T-helper 22 cell (primary cell): ENCODE measurements around the gene PDE4A.
"Not testable (repeated sequence)": the region's sequence is repeated elsewhere in the genome, so short reads cannot be mapped to it uniquely, and the experiment has no call there.

Experiments
- DNase-seq: peaks from one replicate; pipeline ENCODE4 v3.0.0-alpha.2; 2020; ENCODE audit warnings: low read depth

PDE4A gene

GRCh38 chr19:10424011-10424637, 3.8 kb downstream of the PDE4A start:
- peak; percentile 63 for DNase-seq

DNA sequence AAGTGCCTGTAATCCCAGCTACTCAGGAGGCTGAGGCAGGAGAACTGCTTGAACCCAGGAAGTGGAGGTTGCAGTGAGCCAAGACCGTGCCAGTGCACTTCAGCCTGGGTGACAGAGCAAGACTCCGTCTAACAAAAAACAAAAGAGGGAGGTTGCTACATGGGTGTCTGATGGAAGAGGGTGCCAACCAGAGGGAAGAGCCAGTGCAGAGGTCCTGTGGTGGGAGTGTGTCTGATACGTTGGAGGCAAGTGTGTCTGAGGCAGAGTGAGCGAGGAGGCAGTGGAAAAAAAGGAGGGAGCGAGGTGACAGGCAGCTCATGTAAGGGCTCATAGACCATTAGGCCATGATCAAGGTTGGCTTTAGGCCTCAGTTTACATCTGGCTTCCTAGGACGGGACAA, 6.8 kb downstream of the PDE4A start:
- no peak for DNase-seq

DNA sequence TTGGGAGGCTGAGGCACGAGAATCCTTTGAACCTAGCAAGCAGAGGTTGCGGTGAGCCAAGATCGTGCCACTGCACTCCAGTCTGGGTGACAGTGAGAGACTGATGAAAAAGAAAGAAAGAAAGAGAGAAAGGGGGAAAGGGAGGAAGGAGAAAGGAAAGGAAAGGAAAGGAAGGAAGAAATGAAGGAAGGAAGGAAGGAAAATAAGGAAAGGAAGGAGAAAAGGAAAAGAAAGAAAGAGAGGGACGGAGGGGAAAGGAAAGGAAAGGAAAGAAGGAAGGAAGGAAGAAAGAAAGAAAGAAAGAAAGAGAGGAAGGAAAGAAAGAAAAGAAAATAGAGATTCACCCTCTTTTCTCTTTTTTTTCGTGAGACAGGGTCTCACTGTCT, 8.7 kb downstream of the PDE4A start:
- no peak for DNase-seq

GRCh38 chr19:10430505-10431253, 10.3 kb downstream of the PDE4A start:
- DNase-seq = no peak

GRCh38 chr19:10431254-10431942, 11.1 kb downstream of the PDE4A start:
- peak; percentile 61 for DNase-seq

DNA sequence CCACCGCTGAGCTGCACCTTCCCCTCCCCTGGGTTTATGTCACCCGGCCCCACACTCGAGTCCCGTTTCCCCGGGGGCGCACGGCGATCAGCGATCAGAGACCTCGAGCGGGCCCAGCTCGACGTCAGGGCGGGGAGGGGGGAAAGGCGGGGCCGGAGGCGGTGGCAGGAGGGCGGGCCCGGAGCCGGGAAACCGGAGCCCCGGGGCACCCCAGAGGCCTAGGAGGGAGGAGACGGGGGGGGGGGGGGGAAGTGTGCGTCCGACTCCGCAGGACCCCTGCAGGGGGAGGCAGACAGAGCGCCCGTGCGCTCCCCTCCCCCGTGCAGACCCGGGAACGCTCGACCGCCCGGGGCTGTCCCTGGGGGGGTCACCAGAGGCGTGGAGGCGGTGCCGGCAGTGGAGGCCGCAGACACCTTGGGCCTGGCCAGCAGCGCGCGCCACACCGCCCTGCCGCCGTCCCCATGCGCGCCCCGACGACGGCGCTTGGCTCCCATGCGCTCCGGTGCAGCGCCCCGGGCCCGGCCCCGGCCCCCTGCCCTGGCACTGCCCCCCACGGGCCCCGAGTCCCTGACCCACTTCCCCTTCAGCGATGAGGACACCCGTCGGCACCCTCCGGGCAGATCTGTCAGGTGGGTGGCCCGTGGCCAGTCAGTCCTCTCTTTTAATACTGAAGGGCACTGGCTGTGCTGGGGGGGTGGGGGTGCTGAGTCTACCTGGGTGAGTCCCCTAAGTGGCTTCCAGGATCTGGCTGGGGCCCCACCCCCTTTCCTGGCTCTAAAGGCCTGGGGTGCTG, 11.8 kb downstream of the PDE4A start:
- peak; percentile 75 for DNase-seq

- DNase-seq = no peak
Measured at GRCh38 chr19:10432736-10433130, 12.4 kb downstream of the PDE4A start.

DNA sequence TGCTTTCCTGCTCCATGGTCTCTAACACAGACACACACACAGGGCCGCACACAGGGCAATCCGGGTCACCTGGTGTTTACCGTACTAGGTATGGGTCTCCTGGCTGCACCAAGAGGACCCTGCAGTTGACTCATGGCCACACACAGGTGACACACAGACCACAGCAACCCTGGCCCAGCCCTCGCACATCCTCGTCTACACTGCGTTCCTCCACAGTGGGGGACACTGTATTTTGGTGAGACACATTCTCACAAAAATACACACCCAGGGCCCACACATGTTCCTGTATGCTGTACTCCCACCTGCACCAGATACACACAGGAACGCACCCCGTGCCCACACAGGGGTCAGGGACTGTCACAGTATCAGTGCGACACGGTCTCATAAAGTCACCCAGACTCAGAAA, 12.8 kb downstream of the PDE4A start:
- DNase-seq = no peak

- DNase-seq = no peak
Measured at GRCh38 chr19:10439588-10439987, 19.2 kb downstream of the PDE4A start.

GRCh38 chr19:10442698-10443097, 22.4 kb downstream of the PDE4A start:
- no peak for DNase-seq

DNA sequence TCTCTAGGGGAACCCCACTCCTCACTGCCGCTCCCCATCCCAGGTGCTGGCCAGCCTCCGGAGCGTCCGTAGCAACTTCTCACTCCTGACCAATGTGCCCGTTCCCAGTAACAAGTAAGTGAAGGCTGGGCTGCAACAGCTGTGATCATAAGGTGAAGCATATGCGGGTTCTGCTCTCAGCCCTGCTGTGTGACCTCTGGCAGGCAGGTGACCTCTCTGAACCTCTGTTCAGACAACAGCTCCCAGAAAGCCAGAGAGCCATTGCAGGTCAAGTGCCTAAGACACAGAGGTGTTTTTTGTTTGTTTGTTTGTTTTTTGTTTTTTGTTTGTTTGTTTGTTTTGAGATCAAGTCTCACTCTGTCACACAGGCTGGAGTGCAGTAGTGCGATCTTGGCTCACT, 28.7 kb downstream of the PDE4A start:
- no peak for DNase-seq

DNA sequence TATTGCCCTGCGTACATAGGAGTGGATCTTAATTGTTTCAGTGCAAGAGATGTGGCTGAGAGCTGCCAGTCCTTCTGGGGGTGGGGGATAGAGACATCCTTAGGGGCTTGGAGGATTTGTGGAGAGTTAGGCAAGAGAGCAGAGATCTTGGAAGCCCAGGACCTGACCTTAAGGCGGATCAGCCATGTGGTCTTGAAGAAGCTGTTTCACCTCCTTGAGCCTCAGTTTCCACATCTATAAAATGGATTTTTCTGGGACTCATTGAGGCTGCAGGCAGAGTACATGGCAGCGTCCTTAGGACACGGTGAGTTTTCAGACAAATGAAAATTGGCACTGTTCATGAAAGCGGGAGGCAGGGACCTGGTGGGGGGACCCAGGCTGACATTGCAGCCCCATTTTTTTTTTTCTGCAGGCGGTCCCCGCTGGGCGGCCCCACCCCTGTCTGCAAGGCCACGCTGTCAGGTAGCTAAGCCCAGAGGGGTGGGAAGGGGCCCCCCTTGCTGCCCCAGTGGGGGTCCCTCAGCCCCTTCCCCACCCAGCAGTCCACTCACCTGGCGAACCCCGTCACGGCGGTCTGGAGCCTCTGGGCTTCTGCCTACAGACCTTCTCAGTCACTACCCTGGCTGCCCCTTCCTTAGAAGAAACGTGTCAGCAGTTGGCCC, 30.0 kb downstream of the PDE4A start:
- DNase-seq = no peak

DNA sequence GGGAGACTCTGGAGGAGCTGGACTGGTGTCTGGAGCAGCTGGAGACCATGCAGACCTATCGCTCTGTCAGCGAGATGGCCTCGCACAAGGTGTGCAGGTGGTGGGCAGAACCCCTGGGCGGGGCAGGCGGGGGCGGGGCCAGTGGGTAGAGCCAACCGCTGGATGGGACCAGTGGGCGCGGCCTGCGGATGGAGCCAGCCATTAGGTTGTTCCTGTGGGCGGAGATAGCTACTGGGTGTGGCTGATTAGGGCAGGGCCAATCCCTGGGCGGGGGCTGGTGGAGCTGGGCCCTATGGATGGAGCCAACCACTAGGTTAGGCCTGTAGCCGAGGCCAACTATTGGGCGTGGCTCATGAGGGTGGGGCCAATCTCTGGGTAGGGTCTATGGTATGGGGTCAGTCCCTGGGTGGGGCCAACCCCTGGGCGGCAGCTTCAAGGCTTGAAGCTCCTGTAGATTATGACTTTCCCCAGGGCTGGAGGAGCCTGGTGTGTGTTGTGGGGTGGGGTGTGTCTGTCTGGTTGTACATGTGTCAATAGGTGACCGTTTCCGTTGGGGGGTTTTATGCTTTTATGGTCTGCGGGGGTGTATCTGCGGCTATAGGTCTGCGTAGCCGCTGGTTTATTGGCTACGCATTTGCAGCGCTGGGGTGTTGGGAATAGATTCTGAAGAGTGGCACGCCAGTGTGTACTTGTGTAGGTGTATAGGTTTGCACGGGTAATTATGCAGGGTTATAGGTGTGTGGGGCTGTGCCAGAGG, 30.7 kb downstream of the PDE4A start:
- no peak for DNase-seq

DNA sequence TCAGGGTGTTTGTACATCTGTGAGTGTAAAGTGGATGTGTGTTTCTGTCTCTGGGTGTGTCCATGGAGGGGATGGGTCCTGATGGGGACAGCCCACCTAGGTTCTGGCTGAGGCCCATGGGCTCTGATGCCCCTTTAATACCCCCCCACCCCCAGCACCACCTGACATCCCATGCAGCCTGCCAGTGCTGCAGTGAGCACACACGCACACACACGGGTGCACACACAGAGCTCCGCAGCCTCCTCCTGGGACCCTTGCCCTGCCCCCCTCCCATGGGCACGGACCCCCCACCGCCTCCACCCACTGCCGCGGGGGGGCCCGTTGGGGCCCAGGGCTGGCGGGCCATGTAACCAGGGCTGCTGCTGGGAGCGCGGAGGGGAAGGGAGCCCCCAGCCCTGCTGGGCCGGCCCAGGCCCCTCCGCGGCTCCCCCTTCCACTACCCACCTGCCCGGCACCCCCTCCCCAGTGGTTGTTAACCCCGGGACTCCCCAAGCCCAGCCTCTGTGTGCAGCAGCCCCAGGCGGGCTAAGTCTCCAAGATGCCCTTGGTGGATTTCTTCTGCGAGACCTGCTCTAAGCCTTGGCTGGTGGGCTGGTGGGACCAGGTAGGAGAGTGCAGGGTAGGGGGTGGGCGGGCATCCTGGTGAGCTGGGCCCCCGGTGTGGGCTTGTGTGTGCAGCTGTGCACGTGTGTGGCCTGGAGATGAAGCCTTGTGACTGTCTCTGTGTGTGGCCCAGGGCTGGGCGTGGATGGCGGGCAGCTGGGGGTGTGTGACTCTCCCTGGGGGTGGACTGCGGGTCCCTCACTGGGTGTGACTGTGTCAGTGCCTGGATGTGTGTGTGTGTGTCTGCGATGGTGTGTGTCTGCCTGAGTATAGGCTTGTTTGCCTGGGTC, 32.6 kb downstream of the PDE4A start:
- no peak for DNase-seq

- no peak for DNase-seq
Measured at GRCh38 chr19:10453852-10454251, 33.5 kb downstream of the PDE4A start.

- no peak for DNase-seq
Measured at GRCh38 chr19:10454267-10454666, 33.9 kb downstream of the PDE4A start.

DNA sequence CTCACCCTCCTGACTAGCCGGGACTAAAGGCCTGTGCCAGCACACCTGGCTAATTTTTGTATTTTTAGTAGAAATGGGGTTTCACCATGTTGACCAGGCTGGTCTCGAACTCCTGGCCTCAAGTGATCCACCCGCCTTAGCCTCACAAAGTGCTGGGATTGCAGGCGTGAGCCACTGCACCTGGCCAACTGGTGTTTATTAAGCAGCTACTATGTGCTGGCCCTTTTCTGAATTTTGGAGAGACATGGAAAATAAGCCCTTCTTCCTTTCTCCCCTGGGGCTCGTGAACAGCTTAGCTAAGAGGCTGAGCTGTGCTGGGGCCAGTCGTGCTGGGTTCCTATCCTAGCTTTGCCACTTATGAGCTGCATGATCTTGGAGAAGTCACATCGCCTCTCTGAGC, 38.4 kb downstream of the PDE4A start:
- not testable (repeated sequence) for DNase-seq

DNA sequence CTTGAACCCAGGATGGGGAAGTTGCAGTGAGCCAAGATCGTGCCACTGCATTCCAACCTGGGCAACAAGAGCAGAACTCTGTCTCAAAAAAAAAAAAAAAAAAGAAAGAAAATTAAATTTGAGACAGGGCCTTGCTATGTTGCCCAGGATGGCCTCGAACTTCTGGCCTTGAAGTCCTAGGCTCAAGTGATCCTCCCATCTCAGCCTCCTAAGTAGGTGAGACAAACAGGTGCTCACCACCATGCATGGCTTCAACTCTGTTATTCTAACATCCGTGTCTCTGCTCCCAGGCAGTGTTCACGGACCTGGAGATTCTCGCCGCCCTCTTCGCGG, 40.3 kb downstream of the PDE4A start:
- DNase-seq = no peak

- peak; percentile 81 for DNase-seq
Measured at GRCh38 chr19:10461047-10461949, 41.0 kb downstream of the PDE4A start.
